Astrocyte of the hippocampus (primary cell): ENCODE data around the gene SMCHD1.
"Not testable (repeated sequence)": the region's sequence is repeated elsewhere in the genome, so short reads cannot be mapped to it uniquely, and the experiment has no call there.

Source experiments
- DNase-seq: peaks from one replicate; pipeline ENCODE4 v3.0.0; 2011; ENCODE audit warnings: low read depth, low spot score

SMCHD1 gene

GRCh38 chr18:2814928-2815327 lies 159.4 kb downstream of the SMCHD1 start:
- no peak for DNase-seq

- DNase-seq, result no peak
These were observed 162.8 kb downstream of the SMCHD1 start for GRCh38 chr18:2818281-2818680.

- no peak for DNase-seq
These were observed 166.2 kb downstream of the SMCHD1 start for GRCh38 chr18:2821695-2822094.

GRCh38 chr18:2822213-2822921 lies 166.8 kb downstream of the SMCHD1 start:
- no peak for DNase-seq

GRCh38 chr18:2823202-2823601 lies 167.7 kb downstream of the SMCHD1 start:
- no peak for DNase-seq

GRCh38 chr18:2823966-2824365 lies 168.4 kb downstream of the SMCHD1 start:
- DNase-seq, result no peak

- DNase-seq, result no peak
These were observed 169.3 kb downstream of the SMCHD1 start for GRCh38 chr18:2824865-2825264.

GRCh38 chr18:2825613-2826175 lies 170.2 kb downstream of the SMCHD1 start:
- no peak for DNase-seq

GRCh38 chr18:2826581-2826980 lies 171.1 kb downstream of the SMCHD1 start:
- DNase-seq, result no peak

- no peak for DNase-seq
These were observed 171.5 kb downstream of the SMCHD1 start for GRCh38 chr18:2827061-2827460.

GRCh38 chr18:2836118-2836517 lies 180.6 kb downstream of the SMCHD1 start:
- not testable (repeated sequence) for DNase-seq

GRCh38 chr18:2837290-2837689 lies 181.8 kb downstream of the SMCHD1 start:
- not testable (repeated sequence) for DNase-seq

- no peak for DNase-seq
These were observed 183.7 kb downstream of the SMCHD1 start for GRCh38 chr18:2839202-2839601.

GRCh38 chr18:2840521-2840920 lies 185.0 kb downstream of the SMCHD1 start:
- no peak for DNase-seq

- no peak for DNase-seq
These were observed 187.6 kb downstream of the SMCHD1 start for GRCh38 chr18:2843146-2843545.

GRCh38 chr18:2845172-2845571 lies 189.6 kb downstream of the SMCHD1 start:
- DNase-seq, result no peak

- DNase-seq, result peak; percentile 69
These were observed 191.2 kb downstream of the SMCHD1 start, which contains the start of gene EMILIN2 for GRCh38 chr18:2846636-2847316. EMILIN2 (plus strand) TSS chr18:2847006; CDS start chr18:2847189, 183 bp downstream.

GRCh38 chr18:2847317-2848246 lies 192.1 kb downstream of the SMCHD1 start:
- peak; percentile 58 for DNase-seq

GRCh38 chr18:2848247-2849246 lies 193.0 kb downstream of the SMCHD1 start:
- no peak for DNase-seq

GRCh38 chr18:2850816-2851215 lies 195.3 kb downstream of the SMCHD1 start:
- DNase-seq, result no peak
